Glomerular visceral epithelial cell (primary cell): Measurements from ENCODE around the gene SLC25A51.

ENCODE experiments used
- DNase-seq: peaks from one replicate; pipeline ENCODE4 v3.0.0-alpha.2; 2016; ENCODE audit errors: extremely low spot score

Gene SLC25A51

DNA sequence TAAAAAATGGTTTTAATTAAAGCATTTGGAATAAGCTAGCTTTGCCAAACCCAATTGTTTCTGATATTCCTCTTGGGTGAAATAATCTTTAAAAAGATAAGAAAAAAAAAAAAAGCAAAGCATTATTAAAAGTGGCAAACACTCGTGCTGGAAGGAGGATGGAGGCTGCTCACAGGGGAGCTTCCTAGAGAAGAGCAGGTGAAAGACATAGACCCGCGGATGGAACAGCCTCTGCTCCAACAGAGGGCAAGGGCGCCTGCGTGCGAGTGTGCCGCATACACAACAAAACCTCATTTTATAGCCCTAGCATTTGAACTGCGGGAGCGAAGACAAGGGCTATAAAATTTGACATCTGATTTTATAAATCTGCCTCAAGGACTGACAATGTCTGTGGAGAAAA, 33.4 kb upstream of the SLC25A51 start:
- DNase-seq: no peak

DNA sequence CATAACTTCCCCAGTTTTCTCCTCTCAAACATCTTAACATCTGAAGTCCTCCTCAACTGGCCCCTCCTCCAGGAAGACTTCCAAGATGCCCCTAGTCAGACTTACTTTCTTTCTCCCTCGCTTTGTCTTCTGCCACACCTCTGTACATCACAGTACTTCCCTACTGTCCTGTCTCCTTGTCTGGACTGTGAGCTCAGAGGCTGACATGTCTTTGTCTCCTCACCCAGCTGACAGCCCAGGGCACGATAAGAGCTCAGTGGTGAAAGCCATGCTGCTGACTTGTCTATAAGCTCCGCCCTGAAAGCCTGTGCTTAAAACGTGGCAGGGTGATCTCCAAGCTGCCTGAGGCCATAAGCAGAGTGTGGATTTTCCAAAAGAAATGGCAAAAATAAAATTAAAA, 33.0 kb upstream of the SLC25A51 start:
- DNase-seq: no peak

DNA sequence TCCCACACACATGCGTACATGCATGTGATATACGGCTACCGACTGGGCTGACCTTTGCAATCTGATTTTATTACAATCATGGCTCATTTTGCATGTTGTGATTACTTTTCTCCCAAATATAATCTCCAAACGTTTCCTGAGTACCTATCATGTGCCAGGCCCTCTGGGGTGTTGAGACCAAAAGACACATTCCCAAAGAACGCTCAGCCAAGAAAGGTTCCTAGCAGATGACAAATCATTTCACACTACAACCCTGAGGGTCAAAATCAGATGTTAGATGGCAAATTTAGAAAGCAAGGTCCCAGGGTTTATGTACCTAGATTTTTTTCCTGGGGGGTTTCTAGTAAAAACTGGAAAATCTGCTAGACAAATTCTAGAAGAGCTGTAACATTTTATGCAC, 32.4 kb upstream of the SLC25A51 start:
- no peak for DNase-seq

GRCh38 chr9:37935096-37935495, 31.2 kb upstream of the SLC25A51 start:
- no peak for DNase-seq

GRCh38 chr9:37931592-37931991, 27.7 kb upstream of the SLC25A51 start:
- DNase-seq: no peak

DNA sequence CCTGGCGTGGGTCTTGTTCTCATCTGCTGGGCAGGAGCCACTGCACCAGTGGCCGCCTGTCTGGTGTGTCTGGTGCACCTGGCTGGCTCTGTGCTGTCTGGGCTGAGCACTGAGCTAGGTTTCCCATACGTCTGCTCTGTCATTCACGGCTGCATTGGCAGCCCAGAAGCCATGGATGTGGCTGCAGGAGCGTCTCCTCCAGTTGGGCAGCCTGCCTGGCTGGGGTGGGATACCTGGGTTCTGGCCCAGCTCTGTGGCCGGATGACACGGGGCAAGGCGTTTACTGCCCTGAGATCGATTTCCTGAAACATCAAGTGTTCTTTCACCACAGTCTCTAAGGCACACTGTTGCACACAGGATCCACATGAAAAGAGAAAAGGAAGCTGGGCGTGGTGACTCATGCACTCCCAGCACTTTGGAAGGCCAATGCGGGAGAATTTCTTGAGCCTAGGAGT, 25.5 kb upstream of the SLC25A51 start:
- DNase-seq: peak; percentile 20

DNA sequence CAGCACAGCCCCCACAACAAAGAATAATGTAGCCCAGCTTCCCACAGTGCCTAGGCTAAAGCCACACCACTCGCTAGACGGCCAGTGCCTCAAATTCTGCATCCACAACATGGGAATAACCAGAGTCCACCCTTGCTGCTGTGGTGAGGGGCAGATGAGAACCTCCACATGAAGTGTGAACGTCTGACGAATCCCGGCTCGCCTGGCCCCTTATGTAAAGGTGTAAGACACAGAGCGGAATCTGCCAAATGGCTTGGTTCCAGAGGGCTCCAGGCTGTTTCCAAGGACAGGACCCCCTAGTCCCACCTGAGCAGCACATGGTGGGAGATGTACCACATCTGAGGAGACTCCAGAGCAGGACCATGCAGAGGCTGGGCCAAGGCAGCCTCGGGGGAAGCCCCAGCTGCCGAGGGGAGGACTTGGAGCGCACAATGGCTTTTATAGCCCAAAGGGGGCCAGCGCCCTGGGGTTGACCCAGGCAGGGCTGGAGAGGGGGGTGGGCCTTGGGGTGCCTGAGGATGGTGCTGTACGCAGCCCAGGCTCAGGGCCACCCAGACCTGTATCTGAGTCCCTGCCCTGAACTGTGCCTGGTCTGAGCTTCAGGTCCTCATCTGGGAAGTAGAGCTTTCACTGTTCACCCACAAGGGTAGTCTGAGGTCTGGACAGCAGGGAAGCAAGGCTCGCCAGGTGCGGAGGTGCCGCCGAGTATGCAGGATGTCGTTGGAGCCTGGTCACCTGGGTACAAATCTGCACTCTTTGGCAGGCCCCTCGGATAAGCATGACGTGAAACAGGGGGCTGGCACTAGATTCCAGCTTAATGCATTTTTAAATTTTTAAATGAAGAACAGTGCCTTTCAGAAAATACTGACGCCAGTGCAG, 24.9 kb upstream of the SLC25A51 start:
- no peak for DNase-seq

DNA sequence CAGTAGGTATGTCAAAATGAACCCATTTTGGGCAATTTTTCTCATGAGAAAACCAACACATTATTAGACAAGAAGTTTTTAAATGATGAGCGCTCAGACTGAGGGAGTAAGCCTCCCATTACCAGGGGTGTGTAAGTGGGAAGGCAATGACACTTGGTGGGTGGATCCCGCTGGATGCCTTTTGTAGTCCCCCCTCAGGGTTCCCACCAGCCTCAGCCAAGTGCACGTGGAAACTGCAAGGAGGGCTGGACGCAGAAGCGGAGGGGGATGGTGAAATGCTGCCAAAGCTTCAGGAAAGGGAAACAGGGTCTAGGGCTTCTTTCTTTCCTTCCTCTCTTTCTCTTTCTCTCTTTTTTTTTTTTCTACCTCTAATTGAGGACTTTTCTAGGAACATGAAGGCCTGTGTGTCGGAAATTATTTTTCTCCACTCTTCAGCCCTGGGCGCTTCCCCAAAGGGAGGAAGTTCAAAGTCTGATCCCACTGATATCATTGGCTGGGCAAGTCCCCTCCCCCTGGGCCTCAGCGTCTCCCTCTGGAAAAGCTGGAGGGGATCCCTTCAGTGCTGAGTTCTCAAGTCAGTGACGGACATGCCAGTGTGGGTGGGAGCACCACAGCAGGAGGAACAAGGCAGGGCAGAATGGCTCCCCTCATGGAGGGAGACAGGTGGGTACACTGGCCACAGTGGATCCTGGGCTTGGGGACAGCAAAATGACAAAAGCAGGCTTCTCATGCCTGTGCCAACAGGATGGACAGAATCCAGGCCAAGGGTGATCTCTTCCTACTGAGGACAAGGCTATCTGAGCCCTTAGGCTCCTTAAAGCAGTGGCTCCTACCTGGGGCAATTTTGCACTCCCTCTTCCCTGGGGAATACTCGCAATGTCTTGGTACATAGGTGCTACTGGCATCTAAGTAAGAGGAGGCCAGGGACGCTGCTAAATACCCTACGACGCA, 23.9 kb upstream of the SLC25A51 start:
- no peak for DNase-seq

DNA sequence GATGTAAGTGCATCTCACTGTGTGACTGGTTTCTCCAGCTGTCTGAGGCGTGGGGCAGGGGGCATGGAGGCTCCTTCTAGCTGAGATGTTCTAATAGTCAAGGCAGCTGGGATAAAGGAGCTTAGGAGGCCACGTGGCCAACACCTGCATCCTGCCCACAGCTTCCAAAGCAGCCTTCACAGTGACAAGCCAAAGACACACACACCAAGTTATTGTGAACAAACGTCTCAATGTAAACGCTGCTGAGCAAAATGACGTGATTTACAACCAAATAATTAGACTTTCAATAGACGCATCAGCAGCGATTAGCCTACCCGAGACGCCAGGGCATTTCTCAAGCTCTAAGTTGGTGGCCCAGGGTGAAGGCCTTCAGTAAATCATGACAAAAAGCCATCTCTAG, 23.2 kb upstream of the SLC25A51 start:
- no peak for DNase-seq

DNA sequence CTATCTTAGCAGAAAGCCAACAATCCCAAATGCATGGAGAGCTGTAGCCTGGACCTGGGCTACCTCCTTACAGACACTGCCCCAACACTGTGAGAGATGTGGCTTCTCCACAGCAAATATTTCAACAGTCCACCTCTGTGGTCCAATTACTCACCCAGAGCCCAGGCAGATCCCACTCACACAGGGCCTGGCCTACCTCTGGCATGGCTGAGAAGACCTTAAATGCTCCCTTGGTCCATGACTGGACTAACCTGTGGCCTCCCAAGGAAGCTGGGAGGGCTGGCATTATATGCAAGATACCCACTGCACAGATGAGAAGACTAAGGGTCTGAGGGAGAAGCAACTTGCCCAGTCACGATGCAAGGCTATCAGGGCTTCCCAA, 22.8 kb upstream of the SLC25A51 start:
- peak; percentile 41 for DNase-seq

DNA sequence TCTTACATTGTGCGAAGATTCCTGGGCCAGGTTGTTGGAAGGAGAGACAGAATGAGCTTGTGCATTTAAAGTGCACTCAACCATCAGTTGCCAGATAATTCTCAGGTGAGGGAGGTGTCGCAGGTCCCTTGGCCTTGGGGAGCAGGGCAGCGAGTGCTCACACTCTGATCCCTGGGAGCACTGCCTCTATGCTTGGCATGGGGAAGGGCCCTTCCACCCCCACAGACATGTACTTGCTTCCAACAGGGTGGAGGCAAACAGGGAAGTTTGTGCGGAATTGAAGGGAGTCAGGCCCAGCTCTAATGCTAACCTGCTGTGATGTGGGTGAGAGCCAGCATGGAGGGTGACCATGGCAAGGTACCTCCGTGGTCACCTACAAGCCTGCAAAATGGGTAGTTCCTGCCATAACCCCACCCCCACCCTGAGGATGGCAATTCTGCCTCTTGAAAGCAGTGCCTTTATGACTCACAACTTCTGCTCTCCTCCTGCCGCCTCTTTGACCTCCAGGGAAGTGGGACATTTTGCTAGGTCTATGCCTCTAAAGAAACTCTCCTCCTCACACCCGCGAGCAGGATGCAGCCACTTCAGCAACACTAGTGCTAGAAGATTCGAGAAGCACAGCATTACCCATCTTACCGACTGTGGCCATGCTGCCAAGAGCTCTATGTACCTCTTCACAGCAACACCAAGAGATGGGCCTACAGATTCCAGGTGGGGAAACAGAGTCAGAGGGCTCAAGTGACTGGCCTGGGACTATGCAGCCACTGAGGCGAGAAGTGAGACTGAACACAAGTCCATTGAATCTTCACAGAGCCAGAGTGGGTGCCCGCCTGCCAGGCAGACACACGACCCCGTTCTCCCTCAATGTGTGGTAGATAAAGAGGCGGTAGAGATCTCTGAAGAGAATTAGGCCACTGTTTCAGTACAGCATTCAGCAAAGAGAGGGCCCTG, 22.1 kb upstream of the SLC25A51 start:
- DNase-seq: peak; percentile 36

- no peak for DNase-seq
Measured at GRCh38 chr9:37925006-37925405, 21.1 kb upstream of the SLC25A51 start.

DNA sequence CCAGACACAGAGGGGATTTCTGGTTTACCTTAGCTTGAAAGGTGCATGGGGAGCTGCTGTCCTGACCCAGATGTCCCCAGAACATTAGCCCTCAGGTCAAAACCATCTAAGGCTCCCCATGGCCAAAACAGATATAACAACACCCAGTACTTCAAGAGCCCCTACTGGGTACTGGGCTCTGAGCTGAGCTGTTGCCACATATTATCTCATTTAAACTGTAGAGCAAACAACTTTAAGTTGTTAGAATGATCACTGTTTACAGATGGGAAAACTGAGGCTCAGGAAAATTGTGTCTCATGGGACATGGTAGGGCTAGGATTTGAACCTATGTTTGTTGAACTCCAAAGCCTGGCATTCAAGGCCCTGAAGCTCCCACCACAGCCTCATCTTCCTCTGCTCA, 20.6 kb upstream of the SLC25A51 start:
- no peak for DNase-seq

- no peak for DNase-seq
Measured at GRCh38 chr9:37923796-37924427, 20.0 kb upstream of the SLC25A51 start.

GRCh38 chr9:37923118-37923795, 19.3 kb upstream of the SLC25A51 start:
- no peak for DNase-seq

- DNase-seq: no peak
Measured at GRCh38 chr9:37922363-37923117, 18.6 kb upstream of the SLC25A51 start.

GRCh38 chr9:37921546-37922300, 17.8 kb upstream of the SLC25A51 start:
- DNase-seq: no peak

DNA sequence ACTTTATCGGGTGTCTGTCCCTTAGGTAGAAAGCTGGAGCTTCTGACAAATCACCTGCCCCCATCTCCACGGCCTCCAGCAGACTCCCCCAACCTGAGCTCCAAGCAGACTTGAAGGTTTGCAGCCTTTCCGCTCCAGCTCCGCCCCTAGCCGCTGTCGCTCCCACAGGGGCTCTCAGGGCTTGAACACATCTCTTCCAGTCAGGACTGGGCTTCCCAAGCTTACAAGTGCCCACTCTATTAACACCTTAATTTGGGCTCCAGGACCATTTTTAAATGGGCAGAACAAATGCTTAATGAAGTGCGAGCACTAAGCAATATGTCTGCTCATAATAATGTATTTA, 17.2 kb upstream of the SLC25A51 start:
- no peak for DNase-seq
